ENCODE measurements around the gene TAS2R41. TPM values are rescaled to one million over a fixed set of nuclear protein-coding genes. Genes with fewer than 3 reads are reported as not detected.
"Not testable (repeated sequence)": the region's sequence is repeated elsewhere in the genome, so short reads cannot be mapped to it uniquely, and the experiment has no call there.

Gene TAS2R41
- polyA plus RNA-seq, 1 experiment: not detected

- DNase-seq (ENCODE audit: low read depth): peak; percentile 29
- POLR2A ChIA-PET: interaction anchor here (0.6 kb wide), 1 partner anchor 9 kb away, joined by 3 read pairs; no protein-coding TSS in a partner anchor
- no peaks in the 10 kb centered on the region for H3K27me3 ChIP-seq (ENCODE audit: control insufficient read depth, insufficient read depth, low read length)
- H3K4me3 ChIP-seq (ENCODE audit: low read depth, low read length): no peak overlapping the region
- CTCF ChIA-PET: interaction anchor here (0.8 to 1.8 kb wide), 4 partner anchors 13 to 25 kb away, joined by 3 to 6 read pairs (median 4); no protein-coding TSS in a partner anchor
- no peaks in the 10 kb centered on the region for H3K36me3 ChIP-seq (ENCODE audit: control insufficient read depth, insufficient read depth, low read length)
- no peak for TF ChIP-seq CTCF (IDR thresholded peaks at IDR 0.05; ENCODE audit: insufficient read depth, low read depth, low read length)
Observed at GRCh38 chr7:143519411-143520131, 41.9 kb downstream of the TAS2R41 start.

GRCh38 chr7:143522309-143522916 is 44.7 kb downstream of the TAS2R41 start:
- CTCF ChIA-PET; H3K4me3 ChIP-seq (ENCODE audit: low read depth, low read length); H3K27me3 ChIP-seq (ENCODE audit: control insufficient read depth, insufficient read depth, low read length); H3K36me3 ChIP-seq (ENCODE audit: control insufficient read depth, insufficient read depth, low read length); POLR2A ChIA-PET; DNase-seq (ENCODE audit: low read depth): not testable (repeated sequence)

Other genes starting within 250 kb of the TAS2R41 start
- gene GSTK1, start 214.4 kb upstream of the TAS2R41 start, polyA plus RNA-seq (2011; rRNA removed): 132 and 164 TPM in 2 replicates
- gene TMEM139, start 192.9 kb upstream of the TAS2R41 start, polyA plus RNA-seq (2011; rRNA removed): 0.11 and 0.15 TPM in 2 replicates
- gene CASP2, start 189.5 kb upstream of the TAS2R41 start, polyA plus RNA-seq (2011; rRNA removed): 15.4 and 16.0 TPM in 2 replicates
- gene CLCN1, start 161.8 kb upstream of the TAS2R41 start, polyA plus RNA-seq (2011; rRNA removed): not detected in 2 replicates
- 2.0 and 2.9 TPM in 2 replicates for gene FAM131B, start 115.2 kb upstream of the TAS2R41 start, polyA plus RNA-seq (2011; rRNA removed)
- 44.8 and 69.9 TPM in 2 replicates for gene ZYX, start 96.5 kb upstream of the TAS2R41 start, polyA plus RNA-seq (2011; rRNA removed)
- 0.05 TPM in 1 of 2 replicates, not detected in the other for gene EPHA1, start 69.0 kb upstream of the TAS2R41 start, polyA plus RNA-seq (2011; rRNA removed)
- gene TAS2R60, start 34.4 kb upstream of the TAS2R41 start, polyA plus RNA-seq (2011; rRNA removed): not detected in 2 replicates
- not detected in 2 replicates for gene CTAGE15, start 93.9 kb downstream of the TAS2R41 start, polyA plus RNA-seq (2011; rRNA removed)
- 1.7 and 1.9 TPM in 2 replicates for gene TCAF2, start 143.1 kb downstream of the TAS2R41 start, polyA plus RNA-seq (2011; rRNA removed)